IMR-90 (cell line): ENCODE data around the gene TUSC2.

ENCODE experiments used
- CEBPB ChIP-seq: IDR thresholded peaks from 2 replicates; pipeline ENCODE4 v1.6.1; 2012; ENCODE audit warnings: low read depth, low read length, improper control_type of control experiment
- CHD1 ChIP-seq: IDR thresholded peaks from 2 replicates; pipeline ENCODE4 v1.6.1; 2012; ENCODE audit warnings: low read depth, low read length, improper control_type of control experiment
- CTCF ChIP-seq: conservative IDR thresholded peaks from 2 replicates; pipeline ENCODE4 v1.5.1; 2012; ENCODE audit warnings: mild to moderate bottlenecking, low read depth, low read length, improper control_type of control experiment
- FOS ChIP-seq: fragments of 150-350 bp; IDR thresholded peaks from 2 replicates; pipeline ENCODE4 v1.6.1; 2016; ENCODE audit warnings: low read depth, low read length
- MAFK ChIP-seq: IDR thresholded peaks from 2 replicates; pipeline ENCODE4 v1.6.1; 2012; ENCODE audit warnings: low read depth, low read length, improper control_type of control experiment
- MAZ ChIP-seq: IDR thresholded peaks from 2 replicates; pipeline ENCODE4 v1.6.1; 2012; ENCODE audit warnings: low read depth, mild to moderate bottlenecking, low read length, improper control_type of control experiment, moderate library complexity, borderline replicate concordance
- MXI1 ChIP-seq: IDR thresholded peaks from 2 replicates; pipeline ENCODE4 v1.6.1; 2012; ENCODE audit warnings: low read depth, mild to moderate bottlenecking, low read length, moderate library complexity, borderline replicate concordance
- POLR2A ChIP-seq: IDR thresholded peaks from 2 replicates; pipeline ENCODE4 v1.6.1; 2012; ENCODE audit warnings: mild to moderate bottlenecking, low read depth, low read length
- RAD21 ChIP-seq: IDR thresholded peaks from 2 replicates; pipeline ENCODE4 v1.6.1; 2012; ENCODE audit warnings: low read length, improper control_type of control experiment
- RFX5 ChIP-seq: IDR thresholded peaks from 2 replicates; pipeline ENCODE4 v1.8.0; 2012; ENCODE audit warnings: low read depth, mild to moderate bottlenecking, low read length, moderate library complexity
- SMC3 ChIP-seq: fragments of 150-350 bp; IDR thresholded peaks from 2 replicates; pipeline ENCODE4 v1.6.1; 2016; ENCODE audit warnings: low read depth, mild to moderate bottlenecking, antibody characterized with exemption, low read length, moderate library complexity
- USF2 ChIP-seq: fragments of 150-350 bp; IDR thresholded peaks from 2 replicates; pipeline ENCODE4 v1.6.1; 2017; ENCODE audit warnings: mild to moderate bottlenecking, antibody characterized with exemption, low read length, low read depth

- TF ChIP-seq CTCF (no peak), MAZ (no peak), MAFK (no peak), POLR2A (no peak), SMC3 (no peak), MXI1 (no peak), RFX5 (no peak), USF2 (no peak), RAD21 (no peak), CEBPB (no peak), CHD1 (no peak), FOS (no peak)
Measured at GRCh38 chr3:50296721-50297383, 31.2 kb downstream of the TUSC2 start.
